Karpas-422 (cell line): ENCODE measurements around the gene COMP. TPM values are rescaled to one million over a fixed set of nuclear protein-coding genes. Genes with fewer than 3 reads are reported as not detected.
A peak's percentile ranks its signal among the peaks of the same experiment; 100 is the strongest.
"Not testable (repeated sequence)": the region's sequence is repeated elsewhere in the genome, so short reads cannot be mapped to it uniquely, and the experiment has no call there.

Experiments
- DNase-seq: peaks from one replicate; pipeline ENCODE4 v3.0.0-alpha.2; 2015
- H2AFZ ChIP-seq: fragments of 200-600 bp; sonication (generic); 2 replicates; pipeline ENCODE4 v1.6.1; 2014; ENCODE audit warnings: antibody characterized with exemption, low read length, mixed read lengths
- H3K27ac ChIP-seq: fragments of 200-600 bp; sonication (generic); 2 replicates; pipeline ENCODE4 v1.5.1; 2014; ENCODE audit warnings: mild to moderate bottlenecking, low read length, moderate library complexity
- H3K27me3 ChIP-seq: fragments of 200-600 bp; sonication (generic); 2 replicates; pipeline ENCODE4 v1.6.1; 2014; ENCODE audit warnings: low read length, mixed read lengths
- H3K36me3 ChIP-seq: fragments of 200-600 bp; sonication (generic); 2 replicates; pipeline ENCODE4 v1.6.1; 2014; ENCODE audit warnings: low read length, mixed read lengths; ENCODE audit not compliant: insufficient read depth
- H3K4me1 ChIP-seq: fragments of 200-600 bp; sonication (generic); 2 replicates; pipeline ENCODE4 v1.6.1; 2014; ENCODE audit warnings: mild to moderate bottlenecking, low read length, mixed read lengths
- H3K4me2 ChIP-seq: fragments of 200-600 bp; sonication (generic); 2 replicates; pipeline ENCODE4 v1.6.1; 2014; ENCODE audit warnings: low read length, low read depth, mild to moderate bottlenecking; ENCODE audit not compliant: poor library complexity, severe bottlenecking
- H3K4me3 ChIP-seq: fragments of 200-600 bp; sonication (generic); 2 replicates; pipeline ENCODE4 v1.5.1; 2014; ENCODE audit warnings: mild to moderate bottlenecking, antibody characterized with exemption, low read length, mixed read lengths
- H3K79me2 ChIP-seq: fragments of 200-600 bp; sonication (generic); 2 replicates; pipeline ENCODE4 v1.6.1; 2014; ENCODE audit warnings: mild to moderate bottlenecking, low read length, mixed read lengths
- H3K9ac ChIP-seq: fragments of 200-600 bp; sonication (generic); 2 replicates; pipeline ENCODE4 v1.6.0; 2014; ENCODE audit warnings: low read length
- H3K9me2 ChIP-seq: fragments of 200-600 bp; sonication (generic), shearing (Covaris generic); replicated peaks from 2 replicates; pipeline ENCODE4 v1.6.0; 2014; ENCODE audit warnings: mild to moderate bottlenecking, low read length, moderate library complexity; ENCODE audit not compliant: insufficient read depth
- H3K9me3 ChIP-seq: fragments of 300-700, 200-600 bp; sonication (generic); 2 replicates; pipeline ENCODE4 v1.6.1; 2014; ENCODE audit warnings: low read length, mixed read lengths
- H4K20me1 ChIP-seq: fragments of 200-600 bp; sonication (generic); 2 replicates; pipeline ENCODE4 v1.6.1; 2014; ENCODE audit warnings: mild to moderate bottlenecking, antibody characterized with exemption, low read length, low read depth; ENCODE audit not compliant: insufficient read depth
- total RNA-seq: library from RNA; depleted of rRNA; stranded (reverse); fragments of >200 nt; shearing (Covaris generic); gene quantifications from 2 replicates; pipeline ENCODE4 v1.2.3, GENCODE V29; 2014; ENCODE audit warnings: low replicate concordance

COMP gene
- total RNA-seq, 1 experiment from 2014 or later: not detected

DNA sequence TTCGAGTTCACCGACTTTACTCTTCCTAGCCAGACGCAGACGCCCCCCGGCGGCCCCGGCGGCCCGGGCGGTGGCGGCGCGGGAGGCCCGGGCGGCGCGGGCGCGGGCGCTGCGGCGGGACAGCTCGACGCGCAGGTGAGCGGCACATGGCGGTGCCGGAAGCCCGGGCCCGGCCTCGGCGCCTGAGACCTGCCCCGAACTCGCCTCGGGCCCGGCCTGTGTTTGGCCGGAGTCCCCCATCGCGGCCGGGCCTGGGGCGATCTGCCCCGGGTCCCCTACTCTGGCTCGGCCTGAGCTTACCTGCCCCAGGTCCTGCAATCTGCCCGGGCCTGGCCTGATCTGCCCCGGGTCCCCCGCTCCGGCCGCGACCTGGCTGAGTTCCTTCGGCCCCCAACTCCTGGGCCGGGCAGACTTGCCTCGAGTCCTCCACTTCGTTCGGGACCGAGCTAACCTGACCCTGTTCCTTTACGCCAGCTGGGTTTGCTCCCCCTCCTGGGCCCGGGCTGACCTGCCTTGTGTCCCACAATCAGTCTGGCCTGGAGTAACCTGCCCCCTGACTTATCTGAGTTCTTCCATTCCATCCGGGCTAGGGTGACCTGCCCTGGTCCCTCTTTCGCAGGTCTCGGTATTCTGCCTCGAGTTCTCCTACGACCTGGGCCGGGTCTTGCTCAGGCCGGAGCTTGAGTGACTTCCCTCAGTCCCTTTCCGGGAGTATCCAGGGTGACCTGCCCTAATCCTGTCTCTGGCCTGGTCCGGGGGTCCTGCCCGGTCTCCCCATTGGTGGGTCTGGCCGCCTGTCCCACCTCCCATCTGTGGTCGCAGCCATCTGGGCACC is 41.4 kb upstream of the COMP start:
- peaks cover 52% of the 10 kb centered on the region for H4K20me1 ChIP-seq
- peak overlapping the region; percentile 74 for H3K27ac ChIP-seq
- peaks cover 17% of the 10 kb centered on the region for H3K4me1 ChIP-seq
- H3K27me3 ChIP-seq: no peaks in the 10 kb centered on the region
- peak overlapping the region; percentile 99 for H3K4me3 ChIP-seq
- H3K79me2 ChIP-seq: peaks cover 57% of the 10 kb centered on the region
- H3K9ac ChIP-seq: peak overlapping the region; percentile 100
- no peak overlapping the region for H2AFZ ChIP-seq
- H3K36me3 ChIP-seq: peaks cover 25% of the 10 kb centered on the region
- H3K9me2 ChIP-seq: no peaks in the 10 kb centered on the region
- H3K9me3 ChIP-seq: no peaks in the 10 kb centered on the region
- peak; percentile 61 for DNase-seq
- peak overlapping the region; percentile 96 for H3K4me2 ChIP-seq

DNA sequence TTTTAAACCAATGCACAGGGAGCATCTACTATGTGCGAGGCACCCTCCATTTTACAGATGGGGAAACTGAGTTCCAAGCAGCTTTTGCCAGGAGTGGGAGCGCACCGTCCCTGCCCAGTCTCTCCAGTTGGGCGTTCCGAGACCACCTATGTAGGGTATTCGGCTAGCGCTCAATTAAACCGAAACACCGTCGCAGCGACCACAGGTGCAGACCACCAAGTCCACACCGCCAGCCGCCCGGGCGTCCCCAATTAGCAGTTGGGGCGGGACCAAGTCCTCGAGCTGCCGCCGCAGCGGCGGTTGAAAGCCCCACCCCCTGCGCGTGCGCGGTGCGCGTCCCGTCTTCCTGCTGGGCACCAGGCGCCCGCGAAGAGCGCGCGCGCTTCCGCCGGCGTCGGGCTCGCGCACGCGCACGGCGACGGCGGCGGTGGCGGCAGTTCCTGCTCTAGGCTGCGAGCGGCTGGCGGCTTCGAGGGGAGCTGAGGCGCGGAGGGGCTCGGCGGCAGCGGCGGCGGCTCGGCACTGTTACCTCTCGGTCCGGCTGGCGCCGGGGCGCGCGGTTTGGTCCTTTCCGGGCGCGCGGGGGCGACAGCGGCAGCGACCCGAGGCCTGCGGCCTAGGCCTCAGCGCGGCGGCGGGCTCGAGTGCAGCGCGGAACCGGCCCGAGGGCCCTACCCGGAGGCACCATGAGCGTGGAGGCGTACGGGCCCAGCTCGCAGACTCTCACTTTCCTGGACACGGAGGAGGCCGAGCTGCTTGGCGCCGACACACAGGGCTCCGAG is 40.6 kb upstream of the COMP start, which contains the start of gene UPF1:
Gene UPF1 (plus strand): TSS at position 436 of the 782 bp plus-strand sequence. CDS start 251 bp downstream, at position 687.
- Histone ChIP-seq H2AFZ (peak within 1 kb of the TSS; percentile 100), H3K27me3 (no peaks in the 10 kb centered on the region), H3K79me2 (peaks cover 48% of the 10 kb centered on the region), H3K9me3 (peaks cover 4% of the 10 kb centered on the region), H3K36me3 (peaks cover 19% of the 10 kb centered on the region), H3K9me2 (no peaks in the 10 kb centered on the region), H3K27ac (peak within 1 kb of the TSS; percentile 74), H3K9ac (peak within 1 kb of the TSS; percentile 100), H3K4me2 (peak within 1 kb of the TSS; percentile 96), H3K4me3 (peak within 1 kb of the TSS; percentile 99), H3K4me1 (peaks cover 17% of the 10 kb centered on the region), H4K20me1 (peaks cover 44% of the 10 kb centered on the region)
- peak; percentile 98 for DNase-seq

DNA sequence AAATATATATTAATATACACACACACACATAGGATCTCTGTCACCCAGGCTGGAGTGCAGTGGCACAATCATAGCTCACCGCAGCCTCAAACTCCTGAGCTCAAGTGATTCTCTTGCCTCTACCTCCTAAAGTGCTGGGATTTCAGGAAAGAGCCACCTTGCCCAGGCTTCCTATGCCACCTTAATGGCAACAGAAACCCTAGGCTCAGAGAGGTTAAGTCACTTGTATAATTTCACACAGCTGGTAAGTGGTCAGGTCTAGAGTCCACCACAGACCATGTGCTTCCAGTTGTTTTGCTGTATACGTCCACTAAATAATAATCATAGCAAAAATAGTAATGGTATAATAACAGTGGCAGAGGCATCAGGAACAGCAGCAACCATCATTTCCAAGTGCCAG is 39.4 kb upstream of the COMP start:
- Histone ChIP-seq H3K4me3 (no peak overlapping the region), H3K9ac (no peak overlapping the region), H4K20me1 (peaks cover 32% of the 10 kb centered on the region), H3K79me2 (peaks cover 36% of the 10 kb centered on the region), H3K9me3 (peaks cover 4% of the 10 kb centered on the region), H3K27me3 (no peaks in the 10 kb centered on the region), H3K4me1 (peaks cover 17% of the 10 kb centered on the region), H3K9me2 (no peaks in the 10 kb centered on the region), H3K36me3 (peaks cover 13% of the 10 kb centered on the region), H2AFZ (no peak overlapping the region), H3K27ac (no peak overlapping the region), H3K4me2 (no peak overlapping the region)
- no peak for DNase-seq

DNA sequence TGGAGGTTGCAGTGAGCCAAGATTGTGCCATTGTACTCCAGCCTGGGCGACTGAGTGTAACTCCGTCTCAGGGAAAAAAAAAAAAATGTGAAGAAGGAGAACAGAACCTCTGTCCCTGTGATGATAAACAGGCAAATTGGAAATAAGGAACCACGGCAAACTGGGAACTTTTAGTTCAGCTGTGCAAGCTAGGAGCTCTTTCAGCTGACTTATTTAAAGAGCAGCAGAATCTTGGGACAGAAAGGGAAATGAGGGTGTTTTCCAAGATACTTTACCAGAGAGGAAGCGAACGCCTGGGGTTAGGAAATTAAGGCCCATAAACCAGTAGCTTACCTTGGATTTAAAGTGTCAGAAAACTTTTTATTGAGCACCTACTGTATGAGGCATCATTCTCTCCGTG is 37.7 kb upstream of the COMP start:
- no peak overlapping the region for H3K9ac ChIP-seq
- H2AFZ ChIP-seq: no peak overlapping the region
- no peak overlapping the region for H3K4me2 ChIP-seq
- H3K9me3 ChIP-seq: peaks cover 4% of the 10 kb centered on the region
- no peak for DNase-seq
- H3K27me3 ChIP-seq: no peaks in the 10 kb centered on the region
- H3K79me2 ChIP-seq: peaks cover 19% of the 10 kb centered on the region
- no peaks in the 10 kb centered on the region for H3K9me2 ChIP-seq
- peaks cover 15% of the 10 kb centered on the region for H4K20me1 ChIP-seq
- peaks cover 7% of the 10 kb centered on the region for H3K4me1 ChIP-seq
- H3K4me3 ChIP-seq: no peak overlapping the region
- no peaks in the 10 kb centered on the region for H3K36me3 ChIP-seq
- H3K27ac ChIP-seq: no peak overlapping the region

DNA sequence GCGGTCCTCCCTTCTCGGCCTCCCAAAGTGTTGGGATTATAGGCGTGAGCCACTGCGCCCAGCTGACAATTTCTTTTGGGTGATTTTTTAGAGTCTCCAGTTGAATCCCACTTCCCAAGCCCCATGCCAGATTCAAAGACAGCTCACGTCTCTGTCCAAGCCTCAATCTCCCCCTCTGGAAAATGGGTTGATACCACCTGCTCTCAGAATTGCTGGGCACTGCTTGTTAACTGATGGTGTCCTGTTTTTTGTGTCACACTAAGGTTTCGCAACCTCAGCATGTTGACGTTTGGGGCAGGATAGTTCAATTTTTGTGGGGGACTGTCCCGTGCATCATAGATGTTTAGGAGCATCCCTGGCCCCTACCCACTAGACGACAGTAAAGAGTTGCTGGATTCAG is 26.5 kb upstream of the COMP start:
- no peak for DNase-seq
- Histone ChIP-seq H3K36me3 (no peaks in the 10 kb centered on the region), H3K79me2 (no peaks in the 10 kb centered on the region), H3K4me3 (no peak overlapping the region), H2AFZ (no peak overlapping the region), H4K20me1 (no peaks in the 10 kb centered on the region), H3K9me2 (no peaks in the 10 kb centered on the region), H3K9ac (no peak overlapping the region), H3K4me1 (no peaks in the 10 kb centered on the region), H3K27ac (no peak overlapping the region), H3K27me3 (no peaks in the 10 kb centered on the region), H3K4me2 (no peak overlapping the region), H3K9me3 (no peaks in the 10 kb centered on the region)

DNA sequence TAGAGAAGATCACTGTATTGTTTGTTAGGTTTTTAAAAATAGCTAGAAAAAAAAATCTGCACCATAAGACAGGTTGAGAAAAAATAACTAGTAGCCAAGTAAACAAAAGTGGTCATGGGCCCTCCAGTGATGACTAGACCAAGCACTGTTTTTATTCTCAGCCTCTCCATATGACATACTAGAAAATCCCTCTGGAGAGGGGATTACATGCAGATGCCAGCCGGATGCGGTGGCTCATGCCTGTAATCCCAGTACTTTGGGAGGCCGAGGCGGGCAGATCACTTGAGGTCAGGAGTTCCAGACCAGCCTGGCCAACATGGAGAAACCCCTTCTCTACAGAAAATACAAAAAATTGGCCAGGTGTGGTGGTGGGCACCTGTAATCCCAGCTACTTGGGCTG is 25.5 kb upstream of the COMP start:
- not testable (repeated sequence) for H3K27me3 ChIP-seq, DNase-seq, H3K27ac ChIP-seq, H4K20me1 ChIP-seq, H3K79me2 ChIP-seq, H3K9me2 ChIP-seq, H3K36me3 ChIP-seq, H2AFZ ChIP-seq, H3K4me3 ChIP-seq, H3K9ac ChIP-seq, H3K4me1 ChIP-seq, H3K9me3 ChIP-seq, H3K4me2 ChIP-seq

DNA sequence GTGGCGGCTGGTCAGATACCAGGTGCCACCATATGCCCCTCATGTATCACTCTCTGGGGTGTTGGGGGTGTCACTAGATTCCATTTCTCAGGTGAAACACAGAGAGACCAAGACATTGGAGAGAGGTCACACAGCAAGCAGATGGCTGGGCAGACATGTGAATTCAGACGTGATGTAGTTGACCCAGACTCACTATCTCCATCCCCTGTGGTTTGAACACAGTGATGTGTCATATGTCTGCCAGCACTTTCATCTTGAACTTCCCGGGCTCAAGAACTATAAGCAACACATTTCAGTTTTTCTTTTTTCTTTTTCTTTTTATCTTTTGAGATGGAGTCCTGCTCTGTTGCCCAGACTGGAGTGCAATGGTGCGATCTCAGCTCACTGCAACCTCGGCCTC is 24.6 kb upstream of the COMP start:
- DNase-seq: no peak
- Histone ChIP-seq H3K27ac (no peak overlapping the region), H3K9me3 (no peaks in the 10 kb centered on the region), H3K9me2 (no peaks in the 10 kb centered on the region), H3K4me3 (no peak overlapping the region), H3K4me2 (no peak overlapping the region), H3K27me3 (no peaks in the 10 kb centered on the region), H3K9ac (no peak overlapping the region), H3K79me2 (no peaks in the 10 kb centered on the region), H4K20me1 (no peaks in the 10 kb centered on the region), H2AFZ (no peak overlapping the region), H3K36me3 (no peaks in the 10 kb centered on the region), H3K4me1 (no peaks in the 10 kb centered on the region)

DNA sequence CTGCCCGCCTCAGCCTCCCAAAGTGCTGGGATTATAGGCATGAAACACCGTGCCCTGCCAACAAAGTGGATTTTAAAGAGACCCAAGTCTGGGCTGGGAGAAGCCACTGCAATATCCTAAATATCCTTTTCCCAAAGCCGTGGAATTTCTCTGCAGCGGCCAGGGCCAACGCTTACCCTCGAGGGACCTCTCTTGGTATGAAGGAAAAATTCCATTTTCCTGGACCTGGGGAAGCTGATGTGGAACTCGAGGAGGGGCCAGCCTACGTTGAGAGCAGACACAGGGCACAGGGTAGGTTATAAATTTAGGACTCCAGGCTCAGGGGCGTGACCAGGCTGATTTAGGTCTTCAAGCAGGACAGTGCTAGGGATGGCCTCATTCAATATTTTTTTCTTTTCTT is 23.0 kb upstream of the COMP start:
- Histone ChIP-seq H3K9me3 (no peaks in the 10 kb centered on the region), H4K20me1 (no peaks in the 10 kb centered on the region), H3K79me2 (no peaks in the 10 kb centered on the region), H3K36me3 (no peaks in the 10 kb centered on the region), H3K27me3 (no peaks in the 10 kb centered on the region), H3K9me2 (no peaks in the 10 kb centered on the region), H3K4me1 (no peaks in the 10 kb centered on the region), H3K4me3 (no peak overlapping the region), H2AFZ (no peak overlapping the region), H3K9ac (no peak overlapping the region), H3K27ac (no peak overlapping the region), H3K4me2 (no peak overlapping the region)
- DNase-seq: no peak
